Activated T-cell treated with anti-CD3 and anti-CD28 coated beads, Interleukin-2, amount 50 U/mL, for 48 hours (primary cell): ENCODE data around the gene CACNA2D3.
"Not testable (repeated sequence)": the region's sequence is repeated elsewhere in the genome, so short reads cannot be mapped to it uniquely, and the experiment has no call there.

Experiments used
- DNase-seq, 2 experiments: peaks; one replicate each; pipeline ENCODE4 v3.0.0-alpha.2; 2020

CACNA2D3 gene

GRCh38 chr3:54599716-54600115, 477.4 kb downstream of the CACNA2D3 start:
- no peak for DNase-seq

DNA sequence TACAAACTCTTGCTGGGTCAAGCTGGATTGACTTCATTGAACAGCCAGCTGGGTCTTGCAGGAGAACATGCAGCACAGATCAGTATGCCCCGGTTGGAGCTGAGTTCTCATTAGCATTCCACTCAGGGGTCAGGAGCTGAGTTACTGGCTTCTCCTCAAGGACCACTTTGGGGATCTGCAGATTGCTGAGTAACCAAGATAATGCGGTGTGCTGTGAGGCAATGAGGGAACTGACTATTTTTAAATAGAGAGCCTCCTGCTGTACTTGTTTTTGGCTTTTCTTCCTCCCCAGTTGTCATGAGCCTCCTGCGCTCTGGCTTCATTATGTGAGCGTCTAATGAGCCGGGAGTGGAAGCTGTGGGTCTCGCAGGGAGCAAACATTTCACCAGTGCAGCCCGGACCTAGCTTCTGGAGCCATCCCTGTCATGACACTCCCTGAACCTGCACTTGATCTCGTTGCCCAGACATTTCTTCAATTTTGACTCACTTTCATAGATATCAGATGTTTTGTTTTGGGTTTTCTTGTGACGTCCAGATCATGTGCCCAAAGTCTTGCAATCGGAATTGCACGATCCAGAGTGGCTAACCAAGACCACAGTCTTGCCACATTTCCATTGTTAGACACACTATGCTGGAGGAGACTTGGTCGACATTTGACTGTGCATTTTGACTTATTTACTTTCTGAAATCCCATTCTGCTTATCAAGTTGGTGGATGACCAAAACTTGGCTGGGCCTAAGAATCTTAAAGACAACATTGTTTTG, 478.3 kb downstream of the CACNA2D3 start:
- DNase-seq, result no peak

DNA sequence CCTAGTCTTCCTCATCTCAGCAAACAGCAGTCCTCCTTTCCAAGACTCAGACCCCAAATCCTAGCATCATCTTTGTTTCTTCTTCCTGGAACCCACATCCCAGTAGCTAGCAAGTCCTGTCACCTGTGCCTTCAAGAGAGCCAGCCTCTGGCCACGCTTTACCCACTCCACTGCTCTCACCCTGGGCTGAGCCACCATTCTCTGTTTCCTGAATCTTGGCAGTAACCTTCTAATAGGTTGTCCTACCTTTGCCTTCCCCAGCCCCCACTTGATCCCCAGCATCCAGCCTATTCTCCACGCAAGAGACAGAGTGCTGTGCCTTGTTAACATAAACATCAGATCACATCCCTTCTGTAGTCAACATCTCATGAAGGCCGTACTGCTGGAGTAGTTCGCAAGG, 482.1 kb downstream of the CACNA2D3 start:
- DNase-seq, result no peak

DNA sequence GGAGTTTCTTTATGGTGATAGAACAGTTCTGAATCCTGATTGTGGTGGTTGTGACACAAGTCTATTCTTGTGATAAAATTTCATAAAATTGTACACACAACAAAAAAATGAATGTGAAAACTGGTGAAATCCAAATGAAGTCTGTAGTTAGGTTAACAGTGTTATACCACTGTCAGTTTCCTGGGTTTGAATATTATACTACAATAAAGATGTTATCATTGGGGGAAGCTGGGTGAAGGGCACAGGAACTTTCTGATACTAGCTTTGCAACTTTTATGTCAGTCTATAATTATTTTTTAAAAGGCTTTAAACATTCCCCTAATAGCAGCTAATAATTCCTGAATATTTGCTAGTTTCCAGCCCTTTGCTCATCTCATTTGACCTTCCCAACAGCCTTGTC, 485.7 kb downstream of the CACNA2D3 start:
- DNase-seq, result no peak

- DNase-seq, result no peak
Observed at GRCh38 chr3:54619053-54619452, 496.7 kb downstream of the CACNA2D3 start.

DNA sequence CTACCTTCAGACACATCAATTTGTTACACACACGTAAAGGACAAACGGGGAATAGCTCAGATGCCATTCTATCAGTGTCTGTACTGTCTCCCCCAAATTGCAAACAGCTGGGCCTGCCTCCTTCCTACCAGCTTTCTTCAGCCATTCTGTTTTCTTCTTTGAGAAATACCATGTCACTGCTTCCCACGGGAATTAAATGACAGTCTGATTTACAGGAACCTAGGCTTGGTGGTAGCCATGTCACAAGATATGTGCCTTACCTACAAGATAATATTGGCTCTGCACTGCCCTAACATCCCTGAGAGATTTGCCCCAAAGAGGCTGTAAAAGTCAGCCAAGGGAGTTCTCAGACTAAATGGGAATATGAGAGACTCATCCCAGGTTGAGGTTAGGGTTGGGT, 497.2 kb downstream of the CACNA2D3 start:
- DNase-seq, result no peak

- DNase-seq, result no peak
Observed at GRCh38 chr3:54621184-54621583, 498.8 kb downstream of the CACNA2D3 start.

GRCh38 chr3:54622678-54623077, 500.3 kb downstream of the CACNA2D3 start:
- DNase-seq, result no peak

GRCh38 chr3:54625805-54626787, 503.7 kb downstream of the CACNA2D3 start:
- no peak for DNase-seq

DNA sequence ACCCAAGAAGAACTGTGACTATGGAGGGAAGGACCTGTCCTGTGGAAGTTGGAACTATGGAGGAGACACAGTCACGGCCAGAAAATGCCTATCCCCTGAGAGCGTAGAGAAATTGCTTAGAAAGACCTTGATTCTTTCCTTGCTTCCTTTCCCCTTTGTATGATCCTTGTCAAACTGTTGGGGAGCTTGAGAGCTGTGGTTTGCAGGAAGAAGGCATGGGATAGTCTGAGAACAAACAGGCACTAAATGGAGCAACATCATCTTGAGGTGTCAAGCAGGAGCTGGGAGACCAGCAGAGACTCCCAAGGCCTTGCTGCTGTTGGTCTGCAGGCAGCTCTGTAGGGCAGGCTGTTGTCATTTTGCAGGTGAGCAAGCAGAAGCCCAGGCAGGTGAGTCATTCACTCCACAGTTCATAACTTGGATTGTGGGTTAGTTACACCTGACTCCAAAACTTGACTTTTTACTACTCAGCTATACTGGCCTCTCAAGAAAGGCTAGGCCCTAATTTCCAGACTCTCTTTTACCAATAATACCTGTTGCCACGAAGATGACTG, 506.6 kb downstream of the CACNA2D3 start:
- DNase-seq, result no peak

GRCh38 chr3:54630101-54630623, 507.8 kb downstream of the CACNA2D3 start:
- no peak for DNase-seq

- DNase-seq, result not testable (repeated sequence)
Observed at GRCh38 chr3:54631001-54631400, 508.6 kb downstream of the CACNA2D3 start.

GRCh38 chr3:54631516-54632325, 509.4 kb downstream of the CACNA2D3 start:
- DNase-seq, result no peak

GRCh38 chr3:54632326-54632665, 509.9 kb downstream of the CACNA2D3 start:
- no peak for DNase-seq

DNA sequence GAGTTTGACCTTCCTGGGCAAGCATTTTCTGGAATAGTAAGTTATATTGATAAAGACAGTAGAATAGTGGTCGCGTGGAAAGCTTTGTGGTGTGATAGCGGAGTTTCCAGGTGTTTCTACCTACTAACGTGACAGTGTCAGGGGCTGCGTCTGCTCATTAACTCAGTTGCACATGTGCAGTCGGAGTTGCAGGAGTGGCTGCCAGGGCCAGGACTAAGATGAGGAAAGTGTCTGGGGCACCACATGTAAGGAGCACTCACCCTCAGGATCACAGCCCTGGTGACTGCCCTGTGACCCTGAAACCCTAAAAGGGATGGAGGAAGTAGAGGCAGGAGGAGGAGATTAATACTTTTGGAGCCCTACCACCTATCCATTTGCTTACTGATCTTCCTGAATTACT, 510.5 kb downstream of the CACNA2D3 start:
- DNase-seq, result no peak

- DNase-seq, result no peak
Observed at GRCh38 chr3:54633444-54634121, 511.2 kb downstream of the CACNA2D3 start.

DNA sequence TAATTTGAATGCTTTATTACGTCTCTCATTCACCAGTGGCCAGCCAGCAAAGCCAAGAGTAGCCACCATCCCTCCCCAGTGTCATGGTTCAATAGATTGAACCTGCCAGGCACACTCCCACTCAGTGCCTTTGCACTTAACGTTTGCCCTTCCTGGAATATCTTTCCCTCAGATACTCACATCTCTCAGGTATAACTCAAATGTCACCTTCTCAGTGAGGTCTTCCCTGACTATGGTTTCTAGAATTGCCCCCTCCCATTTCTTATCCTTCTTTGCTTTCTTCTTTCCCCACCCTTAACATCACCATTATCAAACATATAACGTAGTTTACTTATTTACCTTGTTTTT, 511.7 kb downstream of the CACNA2D3 start:
- DNase-seq, result no peak

GRCh38 chr3:54639790-54640372, 517.5 kb downstream of the CACNA2D3 start:
- DNase-seq, result not testable (repeated sequence)

- DNase-seq, result no peak
Observed at GRCh38 chr3:54641226-54642014, 519.1 kb downstream of the CACNA2D3 start.

DNA sequence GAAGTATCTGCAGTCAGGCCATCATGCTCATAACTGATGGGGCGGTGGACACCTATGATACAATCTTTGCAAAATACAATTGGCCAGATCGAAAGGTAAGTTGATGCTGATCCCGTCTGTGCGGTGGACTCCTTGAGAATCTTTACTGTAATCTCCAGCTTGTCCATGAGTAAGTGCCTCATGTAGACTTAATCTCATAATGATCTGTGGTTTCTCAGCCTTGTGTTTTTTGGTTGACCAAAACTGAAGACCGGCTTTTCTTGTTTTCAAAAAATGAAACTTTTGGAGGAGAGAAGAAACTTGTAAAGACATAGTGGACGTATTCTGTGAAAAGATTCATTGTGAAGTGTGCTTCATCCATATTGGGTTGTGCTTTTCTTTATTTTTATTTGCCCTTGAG, 519.8 kb downstream of the CACNA2D3 start:
- no peak for DNase-seq

GRCh38 chr3:54647721-54648120, 525.4 kb downstream of the CACNA2D3 start:
- no peak for DNase-seq
